HG03460 (cell line): Measurements from ENCODE around the gene FUT8.

Experiments
- ATAC-seq: cut with Tn5 transposase; IDR thresholded peaks from one replicate; pipeline ENCODE4 v1.9.1; 2021; ENCODE audit not compliant: unreplicated experiment

The FUT8 gene

GRCh38 chr14:65769151-65769550, 356.6 kb downstream of the FUT8 start:
- no peak for ATAC-seq

GRCh38 chr14:65770681-65771080, 358.2 kb downstream of the FUT8 start:
- ATAC-seq, result no peak

GRCh38 chr14:65771271-65771670, 358.7 kb downstream of the FUT8 start:
- ATAC-seq, result no peak

GRCh38 chr14:65772466-65772865, 359.9 kb downstream of the FUT8 start:
- no peak for ATAC-seq

GRCh38 chr14:65772921-65773574, 360.5 kb downstream of the FUT8 start:
- ATAC-seq, result no peak

- no peak for ATAC-seq
Measured at GRCh38 chr14:65774041-65774440, 361.5 kb downstream of the FUT8 start.

GRCh38 chr14:65776193-65776852, 363.8 kb downstream of the FUT8 start:
- no peak for ATAC-seq

- no peak for ATAC-seq
Measured at GRCh38 chr14:65780566-65780965, 368.0 kb downstream of the FUT8 start.

- no peak for ATAC-seq
Measured at GRCh38 chr14:65783101-65783500, 370.6 kb downstream of the FUT8 start.

- ATAC-seq, result no peak
Measured at GRCh38 chr14:65783576-65783975, 371.0 kb downstream of the FUT8 start.

- no peak for ATAC-seq
Measured at GRCh38 chr14:65784574-65784973, 372.0 kb downstream of the FUT8 start.

- ATAC-seq, result no peak
Measured at GRCh38 chr14:65787461-65787860, 374.9 kb downstream of the FUT8 start.

GRCh38 chr14:65788876-65789275, 376.3 kb downstream of the FUT8 start:
- no peak for ATAC-seq

GRCh38 chr14:65789363-65789762, 376.8 kb downstream of the FUT8 start:
- no peak for ATAC-seq

GRCh38 chr14:65790172-65790815, 377.8 kb downstream of the FUT8 start:
- ATAC-seq, result no peak

- ATAC-seq, result no peak
Measured at GRCh38 chr14:65791191-65791981, 378.9 kb downstream of the FUT8 start.

GRCh38 chr14:65792208-65792905, 379.8 kb downstream of the FUT8 start:
- ATAC-seq, result no peak
